HCT116 (cell line): Measurements from ENCODE around the gene DTD2. TPM values are rescaled to one million over a fixed set of nuclear protein-coding genes. Genes with fewer than 3 reads are reported as not detected.

Source experiments
- ATAC-seq: fragments of 200-7000 bp; cut with Tn5 transposase; 2 replicates; pipeline ENCODE4 v1.9.1; 2020; ENCODE audit warnings: mild to moderate bottlenecking, moderate library complexity
- BruUV-seq: library from RNA; stranded (reverse); fragments of 400-500 nt; replicated peaks from 2 replicates; lab custom pipeline; 2021; lab: Mats Ljungman, UMichigan
- CTCF ChIA-PET: fragments of 300-600 bp; sonication (Branson Sonifier 250); formaldehyde crosslinking; loops from one replicate; lab custom pipeline; 2021; ENCODE audit warnings: antibody characterized with exemption; lab: Charles Lee
- POLR2A ChIA-PET: fragments of 300-600, 350-600 bp; sonication (Branson Sonifier 250); formaldehyde crosslinking; loops from one replicate; lab custom pipeline; 2021; ENCODE audit warnings: antibody characterized with exemption; lab: Charles Lee
- RAD21 ChIA-PET, 2 experiments: fragments of 300-600 bp; sonication (Branson Sonifier 250); formaldehyde crosslinking; loops; one replicate each; lab custom pipeline; 2023; ENCODE audit warnings: low total read pairs in 2 of 2; ENCODE audit not compliant: uncharacterized antibody in 2 of 2, unreplicated experiment in 2 of 2, low non-redundant PET in 1 of 2; lab: Charles Lee
- DNase-seq: peaks from one replicate; pipeline ENCODE4 v3.0.0-alpha.2; 2010; ENCODE audit warnings: low read depth, low spot score
- H2AFZ ChIP-seq: fragments of 200-600 bp; shearing (Covaris generic), sonication (generic); 2 replicates; pipeline ENCODE4 v1.6.1; 2017; ENCODE audit warnings: low read depth, mixed run types, mixed read lengths, antibody characterized with exemption, low read length; ENCODE audit not compliant: poor library complexity, severe bottlenecking
- H3K27ac ChIP-seq: 2 replicates; pipeline ENCODE4 v1.5.1; 2012; ENCODE audit warnings: low read depth, low read length
- H3K27me3 ChIP-seq: fragments of 200-600 bp; sonication (generic); 2 replicates; pipeline ENCODE4 v1.6.1; 2016; ENCODE audit warnings: mixed run types, low read length, mixed read lengths; ENCODE audit not compliant: insufficient read depth
- H3K36me3 ChIP-seq, 2 experiments: fragments of 200-500 bp in 1 of 2; fragments of 200-600 bp in 1 of 2; sonication (Bioruptor generic) in 1 of 2; sonication (generic) in 1 of 2; 2 replicates each; pipeline versions ENCODE4 v1.5.1 to v1.6.1; 2014 to 2016; ENCODE audit warnings: low read length in 2 of 2, inconsistent platforms in 1 of 2, mixed read lengths in 1 of 2, mixed run types in 1 of 2; ENCODE audit not compliant: insufficient read depth in 2 of 2, control insufficient read depth in 1 of 2
- H3K4me1 ChIP-seq, 2 experiments: fragments of 200-600 bp in 1 of 2; sonication (generic) in 1 of 2; 2 replicates each; pipeline versions ENCODE4 v1.5.1 to v1.6.1; 2012 to 2017; ENCODE audit warnings: low read length in 2 of 2, inconsistent platforms in 1 of 2, mild to moderate bottlenecking in 1 of 2, mixed read lengths in 1 of 2, mixed run types in 1 of 2, moderate library complexity in 1 of 2; ENCODE audit not compliant: insufficient read depth in 2 of 2, control insufficient read depth in 1 of 2
- H3K4me2 ChIP-seq: fragments of 200-600 bp; sonication (generic); 2 replicates; pipeline ENCODE4 v1.6.1; 2017; ENCODE audit warnings: mixed run types, low read length, mixed read lengths
- H3K4me3 ChIP-seq, 2 experiments: fragments of 200-600 bp in 1 of 2; sonication (generic) in 1 of 2; replicated peaks in 1 of 2; 2 replicates each; pipeline ENCODE4 v1.5.1; 2011 to 2016; ENCODE audit warnings: low read length in 2 of 2, control low read depth in 1 of 2, low read depth in 1 of 2, mild to moderate bottlenecking in 1 of 2, mixed read lengths in 1 of 2, mixed run types in 1 of 2
- H3K79me2 ChIP-seq: fragments of 200-600 bp; sonication (generic); 2 replicates; pipeline ENCODE4 v1.6.1; 2017; ENCODE audit warnings: mild to moderate bottlenecking, mixed run types, low read length, moderate library complexity, mixed read lengths; ENCODE audit not compliant: insufficient read depth
- H3K9ac ChIP-seq: fragments of 200-600 bp; sonication (generic); 2 replicates; pipeline ENCODE4 v1.6.1; 2016; ENCODE audit warnings: low read length, mixed read lengths
- H3K9me2 ChIP-seq: fragments of 200-600 bp; sonication (generic), shearing (Covaris generic); 2 replicates; pipeline ENCODE4 v1.6.1; 2017; ENCODE audit warnings: mixed run types, mild to moderate bottlenecking, moderate library complexity; ENCODE audit not compliant: insufficient read depth
- H3K9me3 ChIP-seq, 2 experiments: fragments of 200-500 bp in 1 of 2; fragments of 200-600 bp in 1 of 2; sonication (Bioruptor generic) in 1 of 2; sonication (generic) in 1 of 2; 2 replicates each; pipeline ENCODE4 v1.6.1; 2014 to 2017; ENCODE audit warnings: low read length in 2 of 2, mixed read lengths in 2 of 2, inconsistent platforms in 1 of 2, low read depth in 1 of 2, mild to moderate bottlenecking in 1 of 2, mixed run types in 1 of 2, moderate library complexity in 1 of 2; ENCODE audit not compliant: control insufficient read depth in 1 of 2, insufficient read depth in 1 of 2
- H4K20me1 ChIP-seq: fragments of 200-600 bp; sonication (generic), shearing (Covaris generic); 2 replicates; pipeline ENCODE4 v1.6.1; 2017; ENCODE audit warnings: mixed run types, mild to moderate bottlenecking, moderate library complexity; ENCODE audit not compliant: insufficient read depth
- ATF3 ChIP-seq: IDR thresholded peaks from 2 replicates; pipeline ENCODE4 v1.6.1; 2012
- CBX3 ChIP-seq: IDR thresholded peaks from 2 replicates; pipeline ENCODE4 v1.6.1; 2012; ENCODE audit warnings: low read depth
- CEBPB ChIP-seq: IDR thresholded peaks from 2 replicates; pipeline ENCODE4 v1.6.1; 2012; ENCODE audit warnings: low read depth
- EGR1 ChIP-seq: IDR thresholded peaks from 2 replicates; pipeline ENCODE4 v1.6.1; 2012; ENCODE audit warnings: low read depth
- ELF1 ChIP-seq: IDR thresholded peaks from 2 replicates; pipeline ENCODE4 v1.6.1; 2012; ENCODE audit warnings: low read depth, borderline replicate concordance
- EZH2 ChIP-seq: fragments of 200-600 bp; sonication (generic); IDR thresholded peaks from 2 replicates; pipeline ENCODE4 v1.6.1; 2017; ENCODE audit warnings: antibody characterized with exemption, mixed run types
- EZH2phosphoT487 ChIP-seq: fragments of 200-600 bp; IDR thresholded peaks from 2 replicates; pipeline ENCODE4 v1.6.1; 2018; ENCODE audit warnings: antibody characterized with exemption, borderline replicate concordance
- FOSL1 ChIP-seq: IDR thresholded peaks from 2 replicates; pipeline ENCODE4 v1.6.1; 2012; ENCODE audit warnings: low read depth
- JUND ChIP-seq: IDR thresholded peaks from 2 replicates; pipeline ENCODE4 v1.6.1; 2012
- POLR2A ChIP-seq: IDR thresholded peaks from 2 replicates; pipeline ENCODE4 v1.7.0; 2011; ENCODE audit warnings: borderline replicate concordance; ENCODE audit not compliant: insufficient read depth, insufficient read length; ENCODE audit errors: extremely low read depth
- POLR2AphosphoS5 ChIP-seq: IDR thresholded peaks from 2 replicates; pipeline ENCODE4 v1.6.1; 2011; ENCODE audit warnings: mild to moderate bottlenecking, low read depth, low read length, moderate library complexity
- RAD21 ChIP-seq: IDR thresholded peaks from 2 replicates; pipeline ENCODE4 v1.6.1; 2012; ENCODE audit warnings: low read depth, mild to moderate bottlenecking
- REST ChIP-seq: IDR thresholded peaks from 2 replicates; pipeline ENCODE4 v1.6.1; 2012; ENCODE audit warnings: low read depth
- SRF ChIP-seq: IDR thresholded peaks from 2 replicates; pipeline ENCODE4 v1.6.1; 2012; ENCODE audit warnings: low read depth
- TCF7L2 ChIP-seq: IDR thresholded peaks from 2 replicates; pipeline ENCODE4 v1.7.0; 2011; ENCODE audit warnings: borderline replicate concordance, inconsistent platforms; ENCODE audit not compliant: insufficient read depth, insufficient read length; ENCODE audit errors: extremely low read depth
- YY1 ChIP-seq: IDR thresholded peaks from 2 replicates; pipeline ENCODE4 v1.6.1; 2011; ENCODE audit warnings: low read length, low read depth, moderate library complexity, mild to moderate bottlenecking; ENCODE audit not compliant: insufficient replicate concordance; ENCODE audit errors: extremely low read depth
- intact Hi-C: fragments of 100-400 bp; cut with micrococcal nuclease; formaldehyde crosslinking; loops from 2 replicates; pipeline ENCODE4 v1.10.0; 2022
- total RNA-seq: library from RNA; stranded (reverse); gene quantifications from one replicate; pipeline ENCODE4 v1.2.1, GENCODE V29; 2021; ENCODE audit not compliant: unreplicated experiment
- TF ChIP-seq, protein P1 (sequence below): IDR thresholded peaks from 2 replicates; pipeline ENCODE4 v1.6.1; 2012
- TF ChIP-seq, protein P2 (sequence below): IDR thresholded peaks from 2 replicates; pipeline ENCODE4 v1.6.1; 2011; ENCODE audit warnings: mild to moderate bottlenecking, low read length, moderate library complexity; ENCODE audit not compliant: insufficient replicate concordance; ENCODE audit errors: extremely low read depth

The DTD2 gene
- total RNA-seq, 1 experiment from 2014 or later: 24.6 TPM

DNA sequence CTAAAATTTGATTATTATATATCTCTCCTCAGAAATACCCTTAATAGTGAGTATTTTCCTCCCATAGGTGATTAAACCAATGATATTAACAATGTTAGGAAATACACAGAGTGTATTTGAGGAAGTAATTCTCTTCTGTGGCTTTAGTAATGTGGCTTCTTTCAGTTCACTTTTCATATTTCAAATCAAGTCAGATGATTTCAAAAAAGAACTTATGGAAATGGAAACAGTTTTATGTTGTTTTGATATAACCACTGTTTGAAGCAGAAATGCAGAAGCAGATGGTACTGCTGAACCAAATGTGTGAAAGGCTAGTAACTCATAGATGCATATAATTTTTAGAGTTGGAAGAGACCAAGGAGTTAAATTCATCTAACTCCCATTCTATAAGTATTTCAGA lies 32.4 kb upstream of the DTD2 start:
- H4K20me1 ChIP-seq: no peaks in the 10 kb centered on the region
- DNase-seq: no peak
- H3K27ac ChIP-seq: no peak overlapping the region
- intact Hi-C loops: no loop called here
- H3K36me3 ChIP-seq: no peaks in the 10 kb centered on the region
- H3K27me3 ChIP-seq: no peaks in the 10 kb centered on the region
- no peaks in the 10 kb centered on the region for H3K9me2 ChIP-seq
- no peak overlapping the region for H2AFZ ChIP-seq
- H3K79me2 ChIP-seq: no peaks in the 10 kb centered on the region
- no peak for ATAC-seq
- RAD21 ChIA-PET: no interaction called here
- no peaks in the 10 kb centered on the region for H3K9me3 ChIP-seq
- BruUV-seq: no TSS peak
- POLR2A ChIA-PET: no interaction called here
- TF ChIP-seq RAD21 (no peak), CEBPB (no peak), REST (no peak), EGR1 (no peak), FOSL1 (no peak), ATF3 (no peak), POLR2A (no peak), TCF7L2 (no peak), YY1 (no peak), JUND (no peak), POLR2AphosphoS5 (no peak), ELF1 (no peak), EZH2 (no peak), CBX3 (no peak), EZH2phosphoT487 (no peak), SRF (no peak)
- TF ChIP-seq, protein P1, sequence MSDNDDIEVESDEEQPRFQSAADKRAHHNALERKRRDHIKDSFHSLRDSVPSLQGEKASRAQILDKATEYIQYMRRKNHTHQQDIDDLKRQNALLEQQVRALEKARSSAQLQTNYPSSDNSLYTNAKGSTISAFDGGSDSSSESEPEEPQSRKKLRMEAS: no peak
- TF ChIP-seq, protein P2, sequence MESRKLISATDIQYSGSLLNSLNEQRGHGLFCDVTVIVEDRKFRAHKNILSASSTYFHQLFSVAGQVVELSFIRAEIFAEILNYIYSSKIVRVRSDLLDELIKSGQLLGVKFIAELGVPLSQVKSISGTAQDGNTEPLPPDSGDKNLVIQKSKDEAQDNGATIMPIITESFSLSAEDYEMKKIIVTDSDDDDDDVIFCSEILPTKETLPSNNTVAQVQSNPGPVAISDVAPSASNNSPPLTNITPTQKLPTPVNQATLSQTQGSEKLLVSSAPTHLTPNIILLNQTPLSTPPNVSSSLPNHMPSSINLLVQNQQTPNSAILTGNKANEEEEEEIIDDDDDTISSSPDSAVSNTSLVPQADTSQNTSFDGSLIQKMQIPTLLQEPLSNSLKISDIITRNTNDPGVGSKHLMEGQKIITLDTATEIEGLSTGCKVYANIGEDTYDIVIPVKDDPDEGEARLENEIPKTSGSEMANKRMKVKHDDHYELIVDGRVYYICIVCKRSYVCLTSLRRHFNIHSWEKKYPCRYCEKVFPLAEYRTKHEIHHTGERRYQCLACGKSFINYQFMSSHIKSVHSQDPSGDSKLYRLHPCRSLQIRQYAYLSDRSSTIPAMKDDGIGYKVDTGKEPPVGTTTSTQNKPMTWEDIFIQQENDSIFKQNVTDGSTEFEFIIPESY: no peak
- TF ChIP-seq, all 23 proteins: peak for 0
- Histone ChIP-seq H3K9ac (no peak overlapping the region), H3K4me2 (no peak overlapping the region), H3K4me1 (peaks cover 0 to 5% of the 10 kb centered on the region in 2 experiments; a peak in 1 of 4 replicates), H3K4me3 (no peak overlapping the region)
- CTCF ChIA-PET: no interaction called here
